ENCODE data around the gene GOLGA6A.
A peak's percentile ranks its signal among the peaks of the same experiment; 100 is the strongest.
"Not testable (repeated sequence)": the region's sequence is repeated elsewhere in the genome, so short reads cannot be mapped to it uniquely, and the experiment has no call there.

The GOLGA6A gene

DNA sequence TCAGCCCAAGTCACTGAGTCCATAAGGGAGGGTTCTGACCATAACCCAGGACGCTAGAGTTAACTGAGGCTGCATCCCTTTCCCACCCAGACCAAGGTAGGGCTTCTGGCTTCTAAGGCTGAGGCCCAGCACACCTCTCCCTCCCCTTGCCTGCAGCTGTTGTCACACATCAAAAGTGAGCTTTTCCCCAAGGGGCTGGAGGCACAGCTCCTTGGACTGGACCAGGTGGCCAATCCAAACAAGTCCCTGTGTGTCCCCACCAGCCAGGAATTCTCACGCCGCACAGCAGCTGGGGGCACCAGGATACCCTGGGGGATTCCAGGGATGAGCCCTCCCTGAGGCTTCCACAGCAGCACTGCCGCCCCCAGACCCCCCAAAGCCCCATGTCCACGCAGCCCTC is 25.8 kb upstream of the GOLGA6A start:
- no peak for DNase-seq (ENCODE audit: low read depth, low spot score)

DNA sequence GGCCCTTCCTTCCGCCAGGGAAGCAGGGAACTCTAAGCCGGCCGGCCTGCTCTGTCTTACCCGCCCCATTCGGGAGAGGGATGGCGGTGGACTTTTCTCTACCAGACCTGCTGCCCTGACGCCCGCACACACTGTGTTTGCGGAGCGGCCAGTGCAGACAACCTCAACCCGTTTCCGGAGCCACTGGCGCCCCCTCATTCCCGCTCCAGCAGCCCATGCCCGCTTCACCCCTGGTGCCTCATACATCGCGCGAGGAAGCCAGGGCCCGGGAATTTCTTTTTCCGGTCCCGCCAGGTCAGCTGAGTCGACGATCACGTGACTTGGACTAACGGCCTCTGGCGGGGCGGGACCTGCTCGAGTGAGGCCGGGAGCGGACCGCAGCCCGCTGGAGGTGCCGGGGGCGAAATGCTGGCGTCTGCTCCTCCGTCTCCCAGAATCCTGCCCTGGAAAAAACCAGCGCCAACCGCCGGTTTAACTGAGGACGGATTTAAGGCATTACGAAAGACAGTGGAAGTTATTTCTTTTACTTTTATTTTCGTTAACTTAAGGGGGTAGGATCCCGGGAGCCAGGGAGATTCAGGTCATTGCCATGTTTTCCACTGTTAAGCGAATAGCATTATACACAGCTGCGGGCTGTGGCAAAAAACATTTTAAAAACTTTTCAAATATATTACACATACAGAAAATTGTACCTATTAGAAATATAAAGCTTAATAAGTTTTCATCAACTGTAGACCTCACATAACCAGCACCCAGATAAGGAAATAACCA is 17.8 kb upstream of the GOLGA6A start:
- DNase-seq (ENCODE audit: low read depth, low spot score), result peak; percentile 58

DNA sequence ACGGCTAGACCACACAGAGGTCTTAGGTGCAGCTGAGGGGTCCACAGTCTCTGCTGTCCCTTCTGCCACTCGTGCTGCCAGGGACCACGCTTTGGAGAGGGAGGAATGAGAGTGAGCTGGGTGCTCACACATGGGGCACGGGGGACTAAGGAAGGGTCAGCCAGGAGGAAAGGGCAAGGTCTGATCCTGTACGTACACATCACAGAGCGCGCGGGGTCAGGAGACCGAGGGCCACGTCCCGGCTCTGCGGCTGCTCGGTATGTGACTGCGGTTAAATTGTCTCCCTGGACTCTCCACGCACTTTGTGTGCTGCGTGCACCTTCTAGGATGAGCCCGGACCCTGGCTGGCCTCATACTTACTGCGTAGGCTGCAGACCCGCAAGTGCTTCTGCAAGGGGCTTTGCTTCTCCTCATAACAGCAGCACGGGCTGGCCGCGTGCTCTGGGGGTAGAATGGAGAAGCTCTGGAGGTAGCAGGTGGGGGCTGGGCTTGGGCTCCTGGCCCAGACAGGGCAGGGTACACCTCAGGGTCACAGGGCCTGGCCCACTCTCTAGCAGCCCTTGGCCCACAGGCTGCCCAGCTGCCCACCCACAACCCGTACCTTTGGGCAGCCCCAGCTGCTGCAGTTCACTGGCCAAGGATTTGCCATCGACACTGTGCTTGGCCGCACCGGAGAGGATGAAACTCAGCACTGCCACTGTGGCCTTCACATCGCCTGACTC is 14.6 kb upstream of the GOLGA6A start:
- DNase-seq (ENCODE audit: low read depth, low spot score), result not testable (repeated sequence)

- not testable (repeated sequence) for DNase-seq (ENCODE audit: low read depth, low spot score)
Measured at GRCh38 chr15:74095610-74096009, 13.3 kb upstream of the GOLGA6A start.

GRCh38 chr15:74094567-74094966 is 12.2 kb upstream of the GOLGA6A start:
- not testable (repeated sequence) for DNase-seq (ENCODE audit: low read depth, low spot score)

DNA sequence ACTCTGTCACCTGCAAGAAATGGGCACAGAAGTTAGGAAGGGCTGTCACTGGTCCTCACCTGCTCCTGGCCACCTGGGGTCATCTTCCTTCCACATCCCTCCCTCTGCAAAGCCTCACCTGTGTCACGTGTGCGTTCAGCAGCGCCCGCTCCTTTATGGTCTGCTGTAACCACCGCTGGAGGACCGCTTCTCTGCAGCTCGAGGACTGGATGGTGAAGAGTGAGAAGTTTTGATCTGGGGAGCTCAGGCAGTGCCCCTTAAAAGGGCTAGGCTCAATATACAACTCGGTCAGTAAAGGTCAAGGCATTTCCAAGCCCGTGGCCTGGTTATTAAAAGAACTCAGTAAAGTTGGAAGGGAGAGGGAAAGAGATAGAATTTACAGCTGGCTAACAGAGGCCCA is 6.6 kb downstream of the GOLGA6A start:
- not testable (repeated sequence) for DNase-seq (ENCODE audit: low read depth, low spot score)

DNA sequence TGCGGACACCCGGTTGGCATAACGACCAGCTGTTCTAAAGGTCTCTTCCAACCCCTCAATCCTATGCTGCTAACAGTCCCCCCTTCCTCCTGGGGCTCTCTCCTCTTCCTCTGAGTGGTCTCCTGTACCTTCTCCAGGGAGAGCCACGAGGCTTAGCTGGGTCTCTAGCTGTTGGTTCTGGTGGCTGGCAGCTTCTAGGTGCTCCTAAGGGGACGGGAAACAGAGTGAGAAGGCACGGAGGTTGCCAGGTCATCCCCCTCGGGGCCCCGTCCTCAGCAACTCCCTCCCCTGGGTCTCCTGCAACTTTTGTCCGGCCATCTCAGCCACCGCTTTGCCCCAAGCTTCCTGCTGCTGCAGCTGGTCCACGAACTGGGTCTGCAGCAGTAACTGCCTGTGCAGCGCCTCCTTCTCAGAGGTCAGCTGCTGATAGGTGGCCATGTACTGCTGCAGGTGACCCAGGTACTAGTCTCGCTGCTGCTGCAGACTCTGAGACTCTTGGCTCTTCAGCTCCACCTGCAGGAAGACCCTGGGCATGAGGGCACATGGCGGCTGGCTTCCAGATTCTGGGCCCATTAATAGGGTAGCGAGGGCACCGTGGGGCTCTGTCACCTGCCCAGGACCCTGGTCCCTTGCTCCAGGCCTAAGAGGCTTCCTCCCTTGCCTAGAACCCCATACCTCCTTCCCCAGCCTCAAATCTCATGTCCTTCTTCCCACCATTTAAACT is 9.6 kb downstream of the GOLGA6A start:
- not testable (repeated sequence) for DNase-seq (ENCODE audit: low read depth, low spot score)

GRCh38 chr15:74072132-74072531 is 10.2 kb downstream of the GOLGA6A start:
- not testable (repeated sequence) for DNase-seq (ENCODE audit: low read depth, low spot score)

GRCh38 chr15:74071645-74072044 is 10.7 kb downstream of the GOLGA6A start:
- DNase-seq (ENCODE audit: low read depth, low spot score), result not testable (repeated sequence)

DNA sequence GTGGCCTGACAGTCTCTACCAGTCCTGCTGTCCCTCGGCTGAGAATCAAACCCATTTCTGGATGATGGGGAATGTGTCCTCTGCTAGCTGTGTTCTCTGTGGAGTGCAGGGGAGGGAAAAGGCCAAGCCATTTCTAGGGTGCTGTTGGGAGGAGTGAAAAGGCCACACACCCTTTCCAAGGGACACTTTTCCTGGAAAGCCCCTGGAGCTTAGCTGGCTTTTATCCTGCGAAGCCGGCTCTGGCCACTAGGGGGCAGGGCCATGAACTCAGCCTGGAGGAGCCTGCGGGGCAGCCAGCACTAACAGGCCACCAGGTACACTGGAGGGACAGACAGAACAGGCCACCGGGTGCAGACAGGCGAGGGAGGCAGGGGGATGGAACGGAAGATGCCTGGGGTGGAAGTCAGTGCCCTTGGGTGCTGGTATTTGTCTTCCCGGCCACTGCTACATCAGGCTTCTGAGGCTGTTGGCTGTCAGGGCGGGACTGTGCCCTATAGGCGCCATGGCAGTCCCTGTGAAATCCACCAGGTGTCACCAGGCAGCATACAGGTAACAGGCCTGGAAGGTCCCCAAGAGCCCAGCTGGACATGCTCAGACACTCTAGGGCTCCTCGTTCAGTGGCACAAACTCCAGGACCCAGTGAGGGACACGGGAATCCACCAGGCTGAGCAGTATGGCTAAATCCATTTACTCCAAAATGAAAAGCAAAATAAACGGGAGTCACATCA is 16.5 kb downstream of the GOLGA6A start:
- DNase-seq (ENCODE audit: low read depth, low spot score), result not testable (repeated sequence)

DNA sequence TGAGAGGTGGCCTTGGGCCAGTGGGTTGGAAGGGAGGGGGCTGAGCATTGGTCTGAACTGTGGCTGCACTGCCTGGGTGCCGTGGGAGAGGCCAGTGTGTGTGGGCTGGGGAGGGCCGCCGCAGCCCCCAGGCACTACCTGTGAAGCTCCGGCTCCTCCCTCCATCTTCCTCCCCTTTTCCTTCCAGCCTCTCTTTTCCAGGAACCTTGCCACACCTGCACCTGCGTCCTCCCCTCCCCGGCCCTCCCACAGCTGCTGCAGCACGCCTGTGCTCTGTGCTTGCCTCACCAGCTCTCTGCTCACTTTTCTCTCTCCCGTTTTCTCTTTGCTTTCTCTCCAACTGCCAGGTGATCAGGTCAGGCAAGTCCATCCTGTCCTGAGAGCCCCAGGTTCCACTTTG is 17.5 kb downstream of the GOLGA6A start:
- not testable (repeated sequence) for DNase-seq (ENCODE audit: low read depth, low spot score)

- not testable (repeated sequence) for DNase-seq (ENCODE audit: low read depth, low spot score)
Measured at GRCh38 chr15:74064183-74064582, 18.2 kb downstream of the GOLGA6A start.

DNA sequence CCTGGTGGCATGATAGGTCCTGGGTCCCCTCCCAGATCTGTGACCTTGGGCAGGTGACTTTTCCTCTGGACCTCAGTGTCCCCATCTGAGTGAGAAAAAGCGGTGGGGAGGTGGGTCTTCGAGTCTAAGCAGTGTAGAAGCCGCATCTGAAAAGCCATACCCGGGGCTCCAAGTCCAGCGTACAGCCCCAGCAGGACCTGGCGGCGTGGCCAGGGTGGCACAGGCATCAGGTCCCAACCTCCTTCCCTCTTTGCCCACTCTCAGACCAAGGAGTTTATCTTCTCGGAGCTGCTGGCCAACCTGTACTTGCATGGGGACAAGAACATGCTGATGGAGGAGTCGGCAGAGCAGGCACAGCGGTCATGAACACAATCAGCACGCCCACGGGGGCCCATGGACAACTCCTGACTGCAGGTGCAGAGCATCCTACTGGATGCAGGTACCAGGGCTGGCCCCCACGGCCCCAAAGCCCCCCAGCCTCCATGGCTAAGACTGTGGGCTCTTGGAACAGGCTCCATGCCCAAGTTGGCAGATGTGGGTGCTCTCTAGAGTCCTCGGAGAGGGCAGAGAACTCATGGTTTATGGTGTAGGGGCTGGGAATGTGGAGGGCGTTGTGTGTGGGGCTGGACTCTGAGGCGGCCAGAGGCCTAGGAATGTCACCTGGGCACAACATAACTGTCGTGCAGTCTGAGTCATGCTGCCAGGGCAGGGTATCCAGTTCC is 18.8 kb downstream of the GOLGA6A start:
- DNase-seq (ENCODE audit: low read depth, low spot score), result not testable (repeated sequence)

DNA sequence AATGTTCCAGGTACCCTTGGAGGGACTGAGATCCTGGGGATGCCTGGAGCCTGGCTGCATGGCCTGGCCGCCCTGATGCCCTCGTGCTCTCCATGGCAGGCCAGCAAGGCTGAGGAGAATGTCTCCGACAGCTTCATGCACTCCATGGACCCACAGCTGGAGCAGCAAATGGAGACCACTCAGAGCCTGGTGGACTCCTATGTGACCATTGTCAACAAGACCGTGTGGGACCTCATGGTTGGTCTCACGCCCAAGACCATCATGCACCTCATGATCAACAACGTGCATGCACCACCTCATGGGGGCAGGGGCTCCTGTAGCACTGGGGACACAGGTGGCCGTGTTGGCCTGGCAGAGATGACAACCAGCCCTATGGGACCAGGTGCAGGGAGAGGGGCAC is 19.7 kb downstream of the GOLGA6A start:
- DNase-seq (ENCODE audit: low read depth, low spot score), result no peak

GRCh38 chr15:74062236-74062635 is 20.1 kb downstream of the GOLGA6A start:
- DNase-seq (ENCODE audit: low read depth, low spot score), result no peak

DNA sequence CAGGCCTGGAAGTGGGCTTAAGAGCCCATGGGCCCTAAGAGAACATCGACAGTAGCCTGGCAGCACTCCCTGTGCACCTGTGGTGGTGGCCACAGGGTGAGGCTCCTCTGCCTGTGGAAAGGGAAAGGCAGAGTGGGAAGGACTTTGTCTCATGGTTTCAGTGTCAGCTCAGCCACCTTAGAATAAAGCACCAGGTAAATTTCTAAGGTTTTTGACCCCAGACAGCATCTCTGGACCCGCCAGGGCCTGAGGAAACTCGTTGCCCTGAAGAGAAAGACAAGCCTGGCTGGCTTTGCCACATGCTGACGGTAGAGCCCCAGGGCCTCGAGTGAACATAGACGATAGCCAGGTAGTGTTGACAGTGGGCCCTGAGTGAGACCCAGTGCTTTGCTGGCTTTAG is 22.1 kb downstream of the GOLGA6A start:
- DNase-seq (ENCODE audit: low read depth, low spot score), result no peak

DNA sequence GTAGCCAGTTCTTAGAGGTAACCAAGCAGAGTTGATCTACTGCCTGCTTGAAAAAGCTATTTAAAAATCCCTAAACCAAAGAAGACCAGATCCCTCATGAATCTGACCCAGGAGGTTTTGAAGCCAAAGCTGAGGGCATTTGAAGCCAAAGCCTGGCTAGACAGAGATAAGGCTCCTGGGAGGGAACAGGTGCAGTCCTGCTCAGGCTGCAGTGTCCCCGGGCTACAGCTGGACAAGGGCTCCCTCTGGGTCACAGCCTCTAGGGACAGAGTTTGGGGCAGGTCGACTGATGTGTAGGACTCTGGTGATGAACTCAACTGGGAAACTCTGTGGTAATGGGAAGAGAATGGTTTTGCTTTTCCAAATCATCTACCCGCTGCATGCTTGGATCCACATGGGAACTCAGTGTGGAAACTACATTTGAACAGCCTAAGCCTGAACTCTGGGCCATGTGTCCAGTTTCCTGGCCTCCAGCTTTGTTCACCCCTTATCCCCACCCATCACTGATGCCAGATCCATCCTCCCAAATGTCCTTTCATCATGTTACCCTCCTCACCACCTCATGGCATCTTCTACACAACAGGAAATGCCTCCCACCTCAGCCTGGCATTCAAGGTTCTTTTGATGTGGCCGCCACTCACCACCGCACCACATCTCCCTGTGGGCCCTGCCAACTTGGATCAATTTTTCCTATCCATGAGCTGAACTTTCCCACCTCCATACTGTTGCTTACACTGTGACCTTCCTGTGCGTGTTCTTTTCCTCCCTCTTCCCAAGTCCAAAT is 23.1 kb downstream of the GOLGA6A start:
- not testable (repeated sequence) for DNase-seq (ENCODE audit: low read depth, low spot score)

DNA sequence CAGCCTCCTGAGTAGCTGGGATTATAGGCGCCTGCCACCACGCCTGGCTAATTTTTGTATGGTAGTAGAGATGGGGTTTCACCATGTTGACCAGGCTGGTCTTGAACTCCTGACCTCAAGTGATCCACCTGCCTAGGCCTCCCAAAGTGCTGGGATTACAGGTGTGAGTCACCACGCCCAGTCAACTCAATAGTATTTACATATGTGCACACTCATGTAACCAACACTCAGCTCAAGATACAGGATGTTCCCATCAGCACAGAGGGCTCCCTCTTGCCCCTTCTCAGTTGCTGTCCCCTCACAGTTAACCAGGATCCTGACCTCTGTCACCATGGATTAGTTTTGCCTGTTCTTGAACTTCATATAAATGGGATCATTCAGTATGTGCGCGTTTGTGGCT is 26.0 kb downstream of the GOLGA6A start:
- not testable (repeated sequence) for DNase-seq (ENCODE audit: low read depth, low spot score)

DNA sequence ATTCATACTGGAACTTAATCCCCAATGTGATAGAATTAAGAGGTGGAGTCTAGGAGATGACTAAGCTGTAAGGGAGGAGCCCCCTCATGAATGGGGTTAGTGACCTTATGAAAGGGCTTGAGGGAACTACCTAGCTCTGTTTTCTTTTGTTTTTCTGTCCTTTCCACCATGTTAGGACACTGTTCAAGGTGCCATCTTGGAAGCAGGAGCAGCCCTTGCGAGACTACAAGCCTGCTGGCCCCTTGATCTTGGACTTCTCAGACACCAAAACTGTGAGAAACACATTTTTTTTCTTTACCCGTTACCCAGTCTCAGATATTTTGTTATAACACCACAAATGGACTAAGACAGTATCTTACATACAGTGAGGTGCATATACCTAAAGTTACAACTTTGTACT is 26.5 kb downstream of the GOLGA6A start:
- DNase-seq (ENCODE audit: low read depth, low spot score), result no peak

DNA sequence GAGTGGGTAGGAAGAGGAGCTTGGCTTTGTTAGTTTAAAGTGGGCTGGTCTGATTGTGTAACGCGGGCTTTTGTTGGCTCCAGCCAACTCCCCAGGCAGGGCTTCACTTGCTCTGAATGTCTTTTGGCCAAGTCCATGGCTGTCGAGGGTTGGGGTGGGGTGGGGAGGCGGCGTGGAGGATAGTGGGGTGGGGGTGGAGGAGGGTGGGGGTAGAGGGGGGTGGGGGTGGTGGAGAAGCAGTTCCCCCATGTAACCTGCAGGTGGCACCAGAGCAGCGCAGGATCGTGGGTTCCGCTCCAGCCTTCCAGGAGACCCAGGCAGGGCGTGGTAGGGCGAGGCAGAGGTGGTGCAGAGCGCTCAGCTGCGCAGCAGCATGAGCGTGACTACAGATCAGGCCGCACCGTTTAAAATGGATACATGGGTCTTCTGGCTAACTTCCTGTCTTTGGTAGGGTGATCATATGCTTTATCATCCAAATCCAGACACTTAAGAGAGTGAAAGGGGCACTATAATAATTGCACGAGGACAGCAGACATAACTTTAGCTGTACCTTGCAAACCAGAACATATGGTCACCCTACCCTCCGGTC is 28.3 kb downstream of the GOLGA6A start:
- DNase-seq (ENCODE audit: low read depth, low spot score), result no peak

Data from smooth muscle cell of the brain vasculature (primary cell).